GM10248 (cell line): Measurements from ENCODE around the gene RRAGD.

Experiments used
- CTCF ChIA-PET: fragments of 300-600 bp; sonication (Branson Sonifier 250); formaldehyde crosslinking; extraction: SDS; loops from one replicate; lab custom pipeline; 2021; ENCODE audit warnings: antibody characterized with exemption; lab: Yijun Ruan, JAX
- POLR2A ChIA-PET: fragments of 350-650 bp; sonication (Branson Sonifier 250); formaldehyde crosslinking; extraction: SDS; loops from one replicate; lab custom pipeline; 2020; ENCODE audit warnings: antibody characterized with exemption; lab: Yijun Ruan, JAX
- DNase-seq: peaks from one replicate; pipeline ENCODE4 v3.0.0; 2012; ENCODE audit errors: extremely low spot score
- CTCF ChIP-seq: IDR thresholded peaks from 2 replicates; pipeline ENCODE4 v1.5.1; 2012; ENCODE audit warnings: mild to moderate bottlenecking, low read depth; ENCODE audit errors: extremely low read depth, missing control alignments, control extremely low read depth

Gene RRAGD

GRCh38 chr6:89330910-89331309, 81.2 kb downstream of the RRAGD start:
- no peak for TF ChIP-seq CTCF
- ChIA-PET CTCF (interaction anchor here (0.6 to 2.5 kb wide), 3 partner anchors 11 to 23 kb away, joined by 3 to 7 read pairs (median 3); no protein-coding TSS in a partner anchor), POLR2A (no interaction called here)
- no peak for DNase-seq

DNA sequence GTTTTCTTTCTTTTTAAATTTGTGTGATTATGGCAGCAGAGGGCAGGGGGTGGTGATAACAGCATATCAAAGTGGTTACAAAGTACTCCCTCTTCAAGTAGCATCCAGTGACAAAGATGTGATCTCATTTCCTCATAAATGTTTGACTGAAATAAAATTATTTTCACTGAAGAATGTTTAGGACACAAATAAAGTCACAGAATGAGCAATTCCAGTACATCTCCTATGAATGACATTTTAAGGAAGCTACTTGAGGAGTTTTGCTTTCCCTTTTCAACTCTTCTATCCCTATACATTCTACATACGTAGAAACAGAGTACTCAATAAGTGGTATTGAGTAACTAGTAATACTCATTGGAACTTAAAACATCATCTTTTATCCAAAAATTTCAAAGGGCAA, 83.1 kb downstream of the RRAGD start:
- no peak for DNase-seq
- ChIA-PET POLR2A (no interaction called here), CTCF (interaction anchor here (0.8 to 2.5 kb wide), 6 partner anchors 9 to 47 kb away, joined by 3 to 8 read pairs (median 4); no protein-coding TSS in a partner anchor)
- TF ChIP-seq CTCF: no peak

GRCh38 chr6:89324304-89324703, 87.8 kb downstream of the RRAGD start:
- no peak for TF ChIP-seq CTCF
- POLR2A ChIA-PET: no interaction called here
- no peak for DNase-seq
- CTCF ChIA-PET: interaction anchor here (0.8 to 1.7 kb wide), 6 partner anchors 9 to 90 kb away, joined by 3 to 6 read pairs (median 4); partner anchors contain the start of gene GABRR2

DNA sequence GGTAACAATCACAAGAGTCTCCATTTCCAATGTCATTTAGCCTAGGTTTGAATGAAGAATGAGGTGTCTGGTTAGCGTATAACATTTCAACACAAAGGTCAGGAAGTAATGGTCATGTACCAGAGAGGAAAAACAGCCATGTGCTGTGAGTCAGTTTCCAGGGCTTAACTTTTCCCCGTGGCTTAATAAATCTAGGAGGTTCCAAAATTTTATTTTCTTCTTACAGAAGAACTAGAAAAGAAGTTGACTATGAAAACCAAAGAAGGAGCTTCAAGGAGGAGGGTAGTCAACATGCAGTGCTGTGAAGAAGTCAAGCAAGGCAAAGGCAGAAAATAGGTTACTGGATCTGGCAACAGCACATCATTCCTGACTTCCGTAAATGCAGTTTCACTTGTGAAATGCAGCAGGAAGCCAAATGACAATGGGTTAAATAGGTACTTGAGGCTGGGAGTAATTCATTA, 88.5 kb downstream of the RRAGD start:
- no peak for DNase-seq
- POLR2A ChIA-PET: no interaction called here
- no peak for TF ChIP-seq CTCF
- CTCF ChIA-PET: interaction anchor here (1.0 to 1.7 kb wide), 6 partner anchors 8 to 42 kb away, joined by 3 to 6 read pairs (median 4); partner anchors contain the start of gene GABRR2

DNA sequence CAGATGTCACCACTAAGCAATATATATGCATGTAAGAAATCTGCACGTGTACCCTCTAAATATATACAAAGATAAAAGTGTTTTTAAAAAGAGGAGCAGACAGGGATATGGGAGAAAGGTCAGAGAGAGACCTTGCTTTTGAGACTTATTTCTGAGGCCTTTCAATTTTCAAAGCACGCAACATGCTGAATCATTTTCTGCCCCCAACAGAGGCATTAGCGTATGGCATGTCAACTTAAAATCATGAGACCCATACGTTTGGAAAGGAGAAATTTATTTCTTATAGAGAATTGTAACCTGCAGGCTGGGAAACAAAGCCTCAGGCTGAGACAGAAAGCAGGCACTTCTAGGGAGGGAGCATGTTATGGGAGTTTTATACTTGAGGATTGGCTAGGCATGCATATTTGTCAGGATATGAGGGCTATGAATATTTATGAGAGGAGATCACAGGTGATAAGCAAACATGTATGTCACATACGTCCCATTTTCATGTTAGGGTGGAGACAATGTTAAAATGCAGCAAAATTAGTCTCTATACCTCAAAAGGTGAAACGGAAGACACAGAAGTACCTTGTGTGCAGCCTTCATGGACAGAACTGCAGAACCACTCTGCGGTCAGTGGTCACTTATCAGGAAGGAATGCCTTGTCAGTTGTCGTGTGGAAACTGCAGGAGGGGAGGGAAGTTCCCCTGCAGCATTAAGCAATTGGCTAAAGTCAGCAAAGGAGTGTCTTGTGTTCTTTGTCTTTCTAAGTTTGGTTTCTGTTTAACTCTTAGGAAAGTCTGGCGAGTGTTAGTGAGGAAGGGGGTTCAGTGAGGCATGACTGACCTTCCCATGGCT, 90.7 kb downstream of the RRAGD start:
- ChIA-PET POLR2A (no interaction called here), CTCF (interaction anchor here (1.3 kb wide), 1 partner anchor 29 kb away, joined by 3 read pairs; no protein-coding TSS in a partner anchor)
- TF ChIP-seq CTCF: no peak
- DNase-seq: no peak

- ChIA-PET POLR2A (no interaction called here), CTCF (interaction anchor here (1.3 to 1.6 kb wide), 3 partner anchors 9 to 30 kb away, joined by 3 to 4 read pairs (median 3); no protein-coding TSS in a partner anchor)
Observed at GRCh38 chr6:89320012-89320559, 92.0 kb downstream of the RRAGD start.

More at GRCh38 chr6:89320012-89320559, 92.0 kb downstream of the RRAGD start:
- DNase-seq: no peak
- no peak for TF ChIP-seq CTCF
